ENCODE data around the gene IFIT2. TPM values are rescaled to one million over a fixed set of nuclear protein-coding genes. Genes with fewer than 3 reads are reported as not detected.
A peak's percentile ranks its signal among the peaks of the same experiment; 100 is the strongest.

The IFIT2 gene
- total RNA-seq, 1 experiment from 2014 or later: not detected

GRCh38 chr10:89327803-89328441 is 26.1 kb downstream of the IFIT2 start, which contains the start of gene IFIT3:
IFIT3 (plus strand) TSS chr10:89327997; CDS start chr10:89328074, 77 bp downstream.
- no peak within 1 kb of the TSS for H4K91ac ChIP-seq (ENCODE audit: insufficient read length, low read depth, low read length)
- peak within 1 kb of the TSS; percentile 42 for H3K18ac ChIP-seq (ENCODE audit: insufficient read length, low read depth, low read length)
- Mint-ChIP-seq H3K9me3 (peaks cover 0 to 7% of the 10 kb centered on the region in 2 experiments; a peak in 2 of 5 replicates), H3K4me3 (peak within 1 kb of the TSS in 1 of 2 experiments; percentile 11; a peak in 1 of 5 replicates), H3K27ac (peak within 1 kb of the TSS; percentile 94 to 97 (median 94)), H3K4me1 (peaks cover 41 to 46% of the 10 kb centered on the region in 2 experiments), H3K36me3 (ENCODE audit: insufficient read depth in 1 of 3, low read depth in 3 of 3) (peaks cover 0 to 2% (median 0%) of the 10 kb centered on the region in 3 experiments; a peak in 2 of 7 replicates), H3K27me3 (ENCODE audit: low read depth) (no peaks in the 10 kb centered on the region)
- no peaks in the 10 kb centered on the region for H3K79me1 ChIP-seq (ENCODE audit: insufficient read depth, low read depth, low read length, poor library complexity, severe bottlenecking)
- TF ChIP-seq, protein P1, sequence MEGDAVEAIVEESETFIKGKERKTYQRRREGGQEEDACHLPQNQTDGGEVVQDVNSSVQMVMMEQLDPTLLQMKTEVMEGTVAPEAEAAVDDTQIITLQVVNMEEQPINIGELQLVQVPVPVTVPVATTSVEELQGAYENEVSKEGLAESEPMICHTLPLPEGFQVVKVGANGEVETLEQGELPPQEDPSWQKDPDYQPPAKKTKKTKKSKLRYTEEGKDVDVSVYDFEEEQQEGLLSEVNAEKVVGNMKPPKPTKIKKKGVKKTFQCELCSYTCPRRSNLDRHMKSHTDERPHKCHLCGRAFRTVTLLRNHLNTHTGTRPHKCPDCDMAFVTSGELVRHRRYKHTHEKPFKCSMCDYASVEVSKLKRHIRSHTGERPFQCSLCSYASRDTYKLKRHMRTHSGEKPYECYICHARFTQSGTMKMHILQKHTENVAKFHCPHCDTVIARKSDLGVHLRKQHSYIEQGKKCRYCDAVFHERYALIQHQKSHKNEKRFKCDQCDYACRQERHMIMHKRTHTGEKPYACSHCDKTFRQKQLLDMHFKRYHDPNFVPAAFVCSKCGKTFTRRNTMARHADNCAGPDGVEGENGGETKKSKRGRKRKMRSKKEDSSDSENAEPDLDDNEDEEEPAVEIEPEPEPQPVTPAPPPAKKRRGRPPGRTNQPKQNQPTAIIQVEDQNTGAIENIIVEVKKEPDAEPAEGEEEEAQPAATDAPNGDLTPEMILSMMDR (conservative IDR thresholded peaks at IDR 0.05): no peak
- H3K9ac ChIP-seq (ENCODE audit: extremely low read depth, insufficient read length, low read length): no peak within 1 kb of the TSS
- H3K79me2 ChIP-seq (ENCODE audit: insufficient read depth, low read length): no peaks in the 10 kb centered on the region
- H3K27me3 ChIP-seq (ENCODE audit: insufficient read depth, low read length): no peaks in the 10 kb centered on the region
- H4K5ac ChIP-seq (ENCODE audit: insufficient read length, low read depth, low read length): no peak within 1 kb of the TSS
- no peak within 1 kb of the TSS for H2AK5ac ChIP-seq (ENCODE audit: insufficient read length, low read length)
- no peak within 1 kb of the TSS for H3K4ac ChIP-seq (ENCODE audit: low read depth, low read length)
- peak within 1 kb of the TSS; percentile 71 for H3T11ph ChIP-seq (ENCODE audit: low read length)
- H2AFZ ChIP-seq (ENCODE audit: low read length): peak within 1 kb of the TSS; percentile 96
- H3K4me2 ChIP-seq (ENCODE audit: insufficient read depth, insufficient read length, low read length): no peak within 1 kb of the TSS
- no peak within 1 kb of the TSS for H3K23ac ChIP-seq (ENCODE audit: insufficient read length, low read depth, low read length)
- H4K8ac ChIP-seq (replicated peaks; ENCODE audit: insufficient read length, low read depth, low read length): peak within 1 kb of the TSS; percentile 79
- H3K9me3 ChIP-seq (ENCODE audit: control insufficient read depth, low read depth, low read length): no peaks in the 10 kb centered on the region
- H3K56ac ChIP-seq (ENCODE audit: insufficient read length, low read depth, low read length): no peak within 1 kb of the TSS
- peak within 1 kb of the TSS; percentile 26 for H2BK5ac ChIP-seq (ENCODE audit: insufficient read length, low read length)
- no peak for DNase-seq
- peak within 1 kb of the TSS; percentile 94 for H3K27ac ChIP-seq (ENCODE audit: insufficient read length, low read depth, low read length)
- H2BK12ac ChIP-seq (ENCODE audit: insufficient read length, low read depth, low read length): no peak within 1 kb of the TSS
- no peak within 1 kb of the TSS; the same call in 1 of the 2 replicates for H3K14ac ChIP-seq (ENCODE audit: insufficient read depth, low read length)
- no peaks in the 10 kb centered on the region for H3K23me2 ChIP-seq (ENCODE audit: insufficient read length, low read depth, low read length, poor library complexity, severe bottlenecking)
- no peak within 1 kb of the TSS for H2BK120ac ChIP-seq (ENCODE audit: low read depth, low read length, poor library complexity, severe bottlenecking)
- no peaks in the 10 kb centered on the region for H4K20me1 ChIP-seq (ENCODE audit: control insufficient read depth, insufficient read depth, insufficient read length)
- WGBS (ENCODE audit: extremely low coverage, insufficient read length, low lambda C conversion rate): no CpG with 5 or more reads among the region's 7 CpGs
- H3K4me1 ChIP-seq (ENCODE audit: insufficient read depth, low read length): peaks cover 15% of the 10 kb centered on the region
- H2BK15ac ChIP-seq (ENCODE audit: low read depth, low read length): peak within 1 kb of the TSS; percentile 94; the same call in 1 of the 2 replicates
- H2BK20ac ChIP-seq (ENCODE audit: low read depth, low read length, poor library complexity, severe bottlenecking): no peak within 1 kb of the TSS

Measured in H9 (cell line).